ENCODE results near the gene SF3B2. TPM values are rescaled to one million over a fixed set of nuclear protein-coding genes. Genes with fewer than 3 reads are reported as not detected.

Gene SF3B2
- total and polyA plus RNA-seq, 2 donors (not counting 3 experiments of a cell fraction or from before 2014, with no cell fraction given) = 99.4 to 196 TPM

DNA sequence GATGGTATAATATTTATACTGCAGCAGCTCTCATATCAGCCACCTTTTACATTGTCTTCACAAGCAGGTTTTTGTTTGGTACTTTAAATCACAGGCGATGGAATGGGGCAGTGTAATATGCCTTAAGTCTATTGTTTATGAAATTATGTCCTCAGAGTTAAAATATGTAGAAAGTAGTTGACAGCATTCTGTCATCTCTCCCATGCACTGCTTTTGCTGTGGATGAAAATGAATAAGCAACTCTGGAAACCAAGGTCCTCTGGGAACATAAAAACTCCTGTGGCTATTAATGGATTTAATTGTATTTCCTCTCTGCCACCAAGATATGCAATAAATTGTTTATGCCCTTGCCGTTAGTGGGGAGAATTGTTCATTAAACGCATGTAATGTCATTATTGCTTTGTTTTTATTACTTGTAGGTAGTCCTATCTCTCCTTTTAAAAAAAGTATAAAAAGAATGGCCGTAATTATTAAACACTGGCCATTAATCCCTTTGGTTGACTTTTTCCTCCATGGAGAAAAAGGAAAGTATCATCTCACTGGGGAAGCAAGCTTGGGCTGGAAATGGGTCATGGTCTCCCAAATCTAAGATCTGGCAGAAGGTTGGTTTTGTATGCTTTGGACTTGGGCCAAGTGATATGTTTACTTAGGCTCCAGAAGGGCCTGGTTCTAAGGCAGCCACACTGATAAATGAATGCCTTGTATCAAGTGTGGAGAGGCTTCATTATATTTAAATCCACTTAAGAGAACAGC, 31.0 kb downstream of the SF3B2 start:
- peak; percentile 67 for FAIRE-seq
- no peak for TF ChIP-seq MAX (IDR thresholded peaks at IDR 0.05; ENCODE audit: insufficient read depth, insufficient read length)
- no peak for TF ChIP-seq MYC (IDR thresholded peaks at IDR 0.05; ENCODE audit: low read depth, low read length)
- TF ChIP-seq, protein P1, sequence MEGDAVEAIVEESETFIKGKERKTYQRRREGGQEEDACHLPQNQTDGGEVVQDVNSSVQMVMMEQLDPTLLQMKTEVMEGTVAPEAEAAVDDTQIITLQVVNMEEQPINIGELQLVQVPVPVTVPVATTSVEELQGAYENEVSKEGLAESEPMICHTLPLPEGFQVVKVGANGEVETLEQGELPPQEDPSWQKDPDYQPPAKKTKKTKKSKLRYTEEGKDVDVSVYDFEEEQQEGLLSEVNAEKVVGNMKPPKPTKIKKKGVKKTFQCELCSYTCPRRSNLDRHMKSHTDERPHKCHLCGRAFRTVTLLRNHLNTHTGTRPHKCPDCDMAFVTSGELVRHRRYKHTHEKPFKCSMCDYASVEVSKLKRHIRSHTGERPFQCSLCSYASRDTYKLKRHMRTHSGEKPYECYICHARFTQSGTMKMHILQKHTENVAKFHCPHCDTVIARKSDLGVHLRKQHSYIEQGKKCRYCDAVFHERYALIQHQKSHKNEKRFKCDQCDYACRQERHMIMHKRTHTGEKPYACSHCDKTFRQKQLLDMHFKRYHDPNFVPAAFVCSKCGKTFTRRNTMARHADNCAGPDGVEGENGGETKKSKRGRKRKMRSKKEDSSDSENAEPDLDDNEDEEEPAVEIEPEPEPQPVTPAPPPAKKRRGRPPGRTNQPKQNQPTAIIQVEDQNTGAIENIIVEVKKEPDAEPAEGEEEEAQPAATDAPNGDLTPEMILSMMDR (IDR thresholded peaks at IDR 0.05; ENCODE audit: extremely low read depth in 1 of 2, insufficient read depth in 1 of 2, low read depth in 1 of 2, low read length in 2 of 2) = no peak
- TF ChIP-seq GATA2 (IDR thresholded peaks at IDR 0.05; ENCODE audit: insufficient read depth, insufficient read length, low read depth, low read length) = peak; percentile 73
- Histone ChIP-seq H3K4me1 (ENCODE audit: control insufficient read depth, extremely low read depth, insufficient read depth, low read length) (peaks cover 40% of the 10 kb centered on the region), H3K27ac (ENCODE audit: insufficient read depth, low read depth, low read length) (peak overlapping the region; percentile 28), H3K4me2 (ENCODE audit: insufficient read depth, low read length) (peak overlapping the region; percentile 45), H3K27me3 (ENCODE audit: control insufficient read depth in 2 of 2, insufficient read depth in 2 of 2, low read length in 2 of 2) (no peaks in the 10 kb centered on the region), H3K36me3 (ENCODE audit: control insufficient read depth in 2 of 2, extremely low read depth in 1 of 2, insufficient read depth in 2 of 2, low read length in 2 of 2) (no peaks in the 10 kb centered on the region), H3K9ac (replicated peaks; ENCODE audit: extremely low read depth, insufficient read depth, low read length) (no peak overlapping the region), H4K20me1 (replicated peaks; ENCODE audit: control insufficient read depth, extremely low read depth, insufficient read depth, low read length) (peaks cover 3% of the 10 kb centered on the region), H3K4me3 (replicated peaks in 1 of 3; ENCODE audit: insufficient read depth in 1 of 3, low read depth in 1 of 3, low read length in 3 of 3) (no peak overlapping the region), H2AFZ (ENCODE audit: low read depth, low read length) (no peak overlapping the region), H3K9me3 (replicated peaks; ENCODE audit: control insufficient read depth, insufficient read depth, low read length) (no peaks in the 10 kb centered on the region), H3K9me1 (replicated peaks; ENCODE audit: control insufficient read depth, extremely low read depth, insufficient read depth, low read length) (no peaks in the 10 kb centered on the region), H3K79me2 (ENCODE audit: control insufficient read depth, insufficient read depth, low read length) (peaks cover 51% of the 10 kb centered on the region)
- peak; percentile 81 for DNase-seq (ENCODE audit: low read depth, low spot score)
- intact Hi-C loops (cut with micrococcal nuclease) = loop anchor here (5.0 kb wide), 1 partner anchor 34 kb away; no protein-coding TSS in a partner anchor
- POLR2A ChIA-PET = no interaction called here
- CTCF ChIA-PET = interaction anchor here (0.7 to 3.6 kb wide), 2 partner anchors 15 to 16 kb away, joined by 3 to 18 read pairs; no protein-coding TSS in a partner anchor
- dilution Hi-C loops (cut with MboI; ENCODE audit: extremely low pct_ligation_motif_present, low sequenced_read_pairs) = no loop called here
- BruUV-seq (replicated peaks) = no TSS peak

All from endothelial cell of umbilical vein (primary cell).